A549 (cell line): ENCODE measurements around the gene CASP8. TPM values are rescaled to one million over a fixed set of nuclear protein-coding genes. Genes with fewer than 3 reads are reported as not detected.

Experiments
- ATAC-seq, 2 experiments: fragments of 200-7000 bp in 1 of 2; fragments of >200 bp in 1 of 2; cut with Nextera tagmentation in 1 of 2; cut with Tn5 transposase in 1 of 2; 3 replicates each; pipeline versions ENCODE4 v1.8.0 to v1.9.1; 2018 to 2020; ENCODE audit warnings: mild to moderate bottlenecking in 1 of 2, moderate library complexity in 1 of 2
- CTCF ChIA-PET: fragments of 300-600 bp; sonication (Branson Sonifier 250); formaldehyde crosslinking; extraction: SDS; loops from one replicate; lab custom pipeline; 2021; ENCODE audit warnings: antibody characterized with exemption, inconsistent platforms; lab: Yijun Ruan, JAX
- POLR2A ChIA-PET: fragments of 350-600 bp; formaldehyde crosslinking; extraction: SDS; loops from one replicate; lab custom pipeline; 2021; ENCODE audit warnings: antibody characterized with exemption, inconsistent platforms; lab: Yijun Ruan, JAX
- DNase-seq, 2 experiments: peaks; one replicate each; pipeline versions ENCODE4 v3.0.0 to v3.0.0-alpha.2; 2011 to 2016; ENCODE audit warnings: low read depth in 1 of 2, low spot score in 1 of 2
- FAIRE-seq: peaks from 2 replicates; lab custom pipeline; 2011; peaks lifted over from hg19 to GRCh38; lab: Jason Lieb, UNC
- H3K27ac ChIP-seq, 2 experiments: fragments of >200 bp; sonication (Bioruptor Twin); formaldehyde crosslinking; 3 replicates each; pipeline ENCODE4 v1.5.1; 2016 to 2017
- H3K4me1 ChIP-seq: fragments of >200 bp; sonication (Bioruptor Twin); formaldehyde crosslinking; 3 replicates; pipeline ENCODE4 v1.6.1; 2016
- H3K4me2 ChIP-seq: fragments of >200 bp; sonication (Bioruptor Twin); formaldehyde crosslinking; 3 replicates; pipeline ENCODE4 v1.6.1; 2016
- H3K4me3 ChIP-seq: fragments of >200 bp; sonication (Bioruptor Twin); formaldehyde crosslinking; 3 replicates; pipeline ENCODE4 v1.5.1; 2016
- H3K9me3 ChIP-seq: fragments of >200 bp; sonication (Bioruptor Twin); formaldehyde crosslinking; 3 replicates; pipeline ENCODE4 v1.6.1; 2016
- CTCF ChIP-seq: fragments of >200 bp; sonication (Bioruptor Twin); formaldehyde crosslinking; IDR thresholded peaks from 3 replicates; pipeline ENCODE4 v1.5.1; 2016
- E2F6 ChIP-seq: IDR thresholded peaks from 2 replicates; pipeline ENCODE4 v1.6.1; 2012; ENCODE audit warnings: low read depth, borderline replicate concordance
- EP300 ChIP-seq, 2 experiments: fragments of >200 bp; sonication (Bioruptor Twin); formaldehyde crosslinking; IDR thresholded peaks; 2 replicates in 1 of 2; 3 replicates in 1 of 2; pipeline ENCODE4 v1.6.1; 2016 to 2017
- FOSL2 ChIP-seq, 2 experiments: fragments of 450-650 bp in 1 of 2; fragments of >200 bp in 1 of 2; sonication (Bioruptor Twin) in 1 of 2; formaldehyde crosslinking; IDR thresholded peaks; 2 replicates each; pipeline versions ENCODE4 v1.5.0 to v1.6.1; 2016 to 2020; ENCODE audit warnings: mild to moderate bottlenecking in 1 of 2, moderate library complexity in 1 of 2
- HDAC2 ChIP-seq: fragments of 200-600 bp; sonication (generic); IDR thresholded peaks from 2 replicates; pipeline ENCODE4 v1.6.1; 2016
- HMGXB4 ChIP-seq: fragments of 250-450 bp; sonication (Bioruptor Pico); IDR thresholded peaks from 2 replicates; pipeline ENCODE4 v1.5.0; 2021; ENCODE audit warnings: mild to moderate bottlenecking, moderate library complexity, borderline replicate concordance
- HOXA7 ChIP-seq: fragments of 250-450 bp; sonication (Bioruptor Pico); IDR thresholded peaks from 2 replicates; pipeline ENCODE4 v1.5.0; 2020; ENCODE audit warnings: mild to moderate bottlenecking, moderate library complexity
- HOXB13 ChIP-seq: fragments of 250-450 bp; sonication (Bioruptor Pico); IDR thresholded peaks from 2 replicates; pipeline ENCODE4 v1.5.0; 2020; ENCODE audit warnings: low read depth, mild to moderate bottlenecking, moderate library complexity
- RARB ChIP-seq: fragments of 250-450 bp; sonication (Bioruptor Pico); IDR thresholded peaks from 2 replicates; pipeline ENCODE4 v1.8.0; 2021; ENCODE audit warnings: mild to moderate bottlenecking, moderate library complexity
- TP53 ChIP-seq: fragments of 250-450 bp; sonication (Bioruptor Pico); IDR thresholded peaks from 2 replicates; pipeline ENCODE4 v1.5.0; 2021; ENCODE audit warnings: mild to moderate bottlenecking, moderate library complexity
- USF2 ChIP-seq: fragments of 450-650 bp; IDR thresholded peaks from 2 replicates; pipeline ENCODE4 v1.6.1; 2014; ENCODE audit warnings: antibody characterized with exemption
- WGBS: methylation state at CpG from one replicate; pipeline ENCODE4 v1.1.6; 2017; ENCODE audit errors: missing lambda C conversion rate; 5-methylcytosine and 5-hydroxymethylcytosine counted together
- polyA plus RNA-seq, 4 experiments: library from polyadenylated mRNA; depleted of rRNA in 3 of 4; stranded (reverse); fragments of >200 nt; fragmentation: RNase III in 1 of 4; extraction: RNeasy Plus Mini Kit Qiagen cat#74134 plus additional on column Dnase treatment in 1 of 4; gene quantifications; 2 replicates in 3 of 4; 3 replicates in 1 of 4; pipeline ENCODE4 v1.2.3, GENCODE V29; 2011 to 2017

The CASP8 gene
- polyA plus RNA-seq, 2 of the 4 experiments (the other 2 are of a cell fraction) = 40.2 to 65.2 TPM

GRCh38 chr2:201261906-201262305 lies 1.6 kb downstream of the CASP8 start:
- no peaks in the 10 kb centered on the region for H3K9me3 ChIP-seq
- CTCF ChIA-PET = interaction anchor here (0.6 to 1.2 kb wide), 2 partner anchors 25 to 515 kb away, joined by 3 read pairs; no protein-coding TSS in a partner anchor
- TF ChIP-seq FOSL2 (IDR thresholded peaks at IDR 0.05) = no peak
- TF ChIP-seq FOSL2 (CRISPR knock-in tag; IDR thresholded peaks at IDR 0.05) = no peak
- no peak for TF ChIP-seq HOXA7 (CRISPR knock-in tag)
- TF ChIP-seq HDAC2 = no peak
- no peak for TF ChIP-seq CTCF
- no peak for TF ChIP-seq EP300 (IDR thresholded peaks at IDR 0.05)
- no peak for TF ChIP-seq RARB (CRISPR knock-in tag)
- no peak for TF ChIP-seq E2F6
- TF ChIP-seq HOXB13 (CRISPR knock-in tag) = no peak
- TF ChIP-seq, all 56 proteins: peak for 0
- Histone ChIP-seq H3K4me3 (no peak overlapping the region), H3K4me2 (peak overlapping the region; percentile 15; the same call in 1 of the 3 replicates), H3K27ac (no peak overlapping the region), H3K4me1 (peaks cover 34% of the 10 kb centered on the region)
- no peak for ATAC-seq
- POLR2A ChIA-PET = no interaction called here
- WGBS = 88% methylated on average over 2 of the region's 2 CpGs
- FAIRE-seq = no peak
- DNase-seq = no peak

GRCh38 chr2:201262718-201263117 lies 2.4 kb downstream of the CASP8 start:
- ChIA-PET CTCF (interaction anchor here (1.2 kb wide), 1 partner anchor 26 kb away, joined by 3 read pairs; no protein-coding TSS in a partner anchor), POLR2A (no interaction called here)
- DNase-seq (no peak), FAIRE-seq (no peak), ATAC-seq (no peak)
- no peak overlapping the region for H3K4me2 ChIP-seq
- peaks cover 27% of the 10 kb centered on the region for H3K4me1 ChIP-seq
- H3K9me3 ChIP-seq = no peaks in the 10 kb centered on the region
- H3K27ac ChIP-seq = no peak overlapping the region
- no peak overlapping the region for H3K4me3 ChIP-seq
- TF ChIP-seq HMGXB4 (CRISPR knock-in tag) (no peak), USF2 (no peak)
- WGBS = 90% methylated on average over 6 of the region's 6 CpGs

GRCh38 chr2:201263779-201264178 lies 3.4 kb downstream of the CASP8 start:
- H3K4me2 ChIP-seq = no peak overlapping the region
- ChIA-PET CTCF (interaction anchor here (1.5 to 1.7 kb wide), 2 partner anchors 31 to 98 kb away, joined by 3 to 5 read pairs; no protein-coding TSS in a partner anchor), POLR2A (interaction anchor here (0.7 kb wide), 1 partner anchor 10 kb away, joined by 3 read pairs; no protein-coding TSS in a partner anchor)
- no peak for FAIRE-seq
- no peaks in the 10 kb centered on the region for H3K9me3 ChIP-seq
- ATAC-seq = no peak
- TF ChIP-seq CTCF = no peak
- TF ChIP-seq TP53 = no peak
- H3K27ac ChIP-seq = no peak overlapping the region
- no peak for DNase-seq
- 90% methylated on average over 2 of the region's 2 CpGs for WGBS
- H3K4me1 ChIP-seq = peaks cover 27% of the 10 kb centered on the region
- no peak overlapping the region for H3K4me3 ChIP-seq
